Activated B cell treated with CpG ODN at 0.5 μM for 24 hours (primary cell): ENCODE measurements around the gene CFAP221. TPM values are rescaled to one million over a fixed set of nuclear protein-coding genes. Genes with fewer than 3 reads are reported as not detected.

Experiments used
- ATAC-seq: fragments of 200-7000 bp; cut with Tn5 transposase; one replicate; pipeline ENCODE4 v1.10.0; 2021; ENCODE audit warnings: low read depth, mild to moderate bottlenecking, moderate library complexity
- CTCF ChIA-PET: fragments of 350-600 bp; sonication (Branson Sonifier 250); formaldehyde crosslinking; loops from one replicate; lab custom pipeline; 2021; ENCODE audit warnings: antibody characterized with exemption; lab: Charles Lee
- POLR2A ChIA-PET: fragments of 350-600 bp; sonication (Branson Sonifier 250); formaldehyde crosslinking; loops from one replicate; lab custom pipeline; 2021; ENCODE audit warnings: antibody characterized with exemption; lab: Charles Lee
- DNase-seq: peaks from one replicate; pipeline ENCODE4 v3.0.0; 2022
- H3K27ac Mint-ChIP-seq: one replicate; pipeline ENCODE4 v1.8.0; 2020; ENCODE audit warnings: mixed read lengths
- H3K27me3 Mint-ChIP-seq: one replicate; pipeline ENCODE4 v1.8.0; 2021; ENCODE audit warnings: mixed read lengths
- H3K36me3 Mint-ChIP-seq: one replicate; pipeline ENCODE4 v1.8.0; 2021; ENCODE audit warnings: low read depth, mixed read lengths
- H3K4me1 Mint-ChIP-seq: one replicate; pipeline ENCODE4 v1.8.0; 2021; ENCODE audit warnings: mixed read lengths
- H3K4me3 Mint-ChIP-seq: one replicate; pipeline ENCODE4 v1.8.0; 2020; ENCODE audit warnings: mild to moderate bottlenecking, mixed read lengths
- H3K9me3 Mint-ChIP-seq: one replicate; pipeline ENCODE4 v1.8.0; 2020; ENCODE audit warnings: mixed read lengths
- CTCF ChIP-seq: fragments of 200-600 bp; IDR thresholded peaks from one replicate; pipeline ENCODE4 v1.8.0; 2022; ENCODE audit warnings: antibody characterized with exemption, mild to moderate bottlenecking
- intact Hi-C: fragments of 100-400 bp; cut with micrococcal nuclease; formaldehyde crosslinking; loops from one replicate; pipeline ENCODE4 v1.15.1; 2024
- total RNA-seq: library from RNA; stranded (reverse); gene quantifications from 2 replicates; pipeline ENCODE4 v1.2.3, GENCODE V29; 2022

Gene CFAP221
- total RNA-seq, 1 donor from 2014 or later, result not detected

DNA sequence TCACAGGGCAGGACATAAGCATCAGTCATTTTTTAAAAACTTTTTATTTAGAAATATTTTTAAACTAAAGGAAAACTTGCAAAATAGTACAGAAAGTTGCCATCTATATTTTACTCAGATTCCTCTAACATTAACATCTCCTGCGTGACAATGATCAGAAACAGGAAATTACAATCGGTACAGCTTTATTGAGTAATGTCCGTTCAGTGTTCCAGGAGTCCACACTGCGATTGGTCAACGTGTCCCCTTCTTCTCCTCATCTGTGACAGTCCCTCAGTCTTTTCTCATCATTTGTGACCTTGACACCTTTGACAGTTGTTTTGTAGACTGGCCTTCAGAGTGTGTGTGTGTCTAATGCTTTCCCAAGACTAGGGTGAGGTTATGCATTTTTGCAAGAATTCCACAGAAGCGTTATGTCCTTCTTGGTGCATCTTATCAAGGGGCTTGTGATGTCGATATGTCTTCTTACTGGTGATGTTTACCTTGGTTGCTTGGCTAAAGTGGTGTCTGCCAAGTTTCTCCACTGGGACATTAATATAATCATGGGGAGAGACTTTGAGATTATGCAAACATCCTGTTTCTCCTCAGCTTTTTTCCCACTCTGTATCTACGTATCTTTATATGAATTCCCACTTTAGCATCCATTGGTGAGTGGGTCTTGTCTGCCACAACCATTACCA lies 113.4 kb downstream of the CFAP221 start:
- ATAC-seq (no peak), DNase-seq (no peak)
- no peak for TF ChIP-seq CTCF
- ChIA-PET CTCF (interaction anchor here (1.0 to 10.4 kb wide), 4 partner anchors 10 to 519 kb away, joined by 3 to 141 read pairs (median 6); no protein-coding TSS in a partner anchor), POLR2A (no interaction called here)
- peaks cover 9% of the 10 kb centered on the region for H3K27me3 Mint-ChIP-seq
- no peak overlapping the region for H3K4me3 Mint-ChIP-seq
- no peaks in the 10 kb centered on the region for H3K4me1 Mint-ChIP-seq
- H3K36me3 Mint-ChIP-seq, result no peaks in the 10 kb centered on the region
- H3K27ac Mint-ChIP-seq, result no peak overlapping the region
- intact Hi-C loops, result no loop called here
- no peaks in the 10 kb centered on the region for H3K9me3 Mint-ChIP-seq

DNA sequence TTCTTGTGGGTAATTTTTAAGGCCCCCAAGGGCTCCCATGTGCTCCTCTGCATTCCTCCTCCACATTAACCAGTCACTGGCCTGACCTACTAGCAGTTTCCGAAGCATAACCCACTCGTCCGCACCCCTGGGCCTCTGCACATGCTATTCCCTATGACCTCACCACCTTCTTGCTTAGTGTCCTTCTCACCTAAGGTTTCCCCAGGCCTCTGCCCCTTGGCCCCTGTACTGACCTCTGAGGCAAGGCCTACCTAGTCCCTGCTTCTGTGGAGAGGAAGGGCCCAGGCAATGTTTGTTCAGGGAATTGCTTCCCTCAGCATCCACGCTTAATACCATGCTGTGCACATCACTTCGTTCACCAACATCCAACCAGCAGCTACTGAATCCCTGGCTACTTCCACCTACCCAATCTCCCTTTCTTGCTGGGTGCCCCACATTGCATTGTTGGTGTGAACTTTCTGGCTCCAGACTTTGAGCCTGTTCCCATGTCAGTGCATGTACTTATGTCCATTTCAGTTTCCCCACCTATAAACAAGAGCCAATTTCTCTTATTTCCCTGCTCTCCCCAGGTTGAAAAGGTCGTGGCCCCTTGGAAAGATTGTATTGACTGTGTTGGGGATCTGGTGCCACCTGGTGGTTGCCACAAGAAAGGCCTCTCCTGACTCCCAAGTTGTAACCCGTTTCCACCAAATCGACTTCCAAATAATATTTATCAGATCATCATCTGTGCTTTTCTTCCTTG lies 115.5 kb downstream of the CFAP221 start:
- peak; percentile 56 for TF ChIP-seq CTCF
- H3K27ac Mint-ChIP-seq, result no peak overlapping the region
- no peak overlapping the region for H3K4me3 Mint-ChIP-seq
- H3K4me1 Mint-ChIP-seq, result no peaks in the 10 kb centered on the region
- peak; percentile 61 for ATAC-seq
- H3K27me3 Mint-ChIP-seq, result peaks cover 19% of the 10 kb centered on the region
- intact Hi-C loops, result loop anchor here (1.0 kb wide), 3 partner anchors 18 to 252 kb away; no protein-coding TSS in a partner anchor
- POLR2A ChIA-PET, result no interaction called here
- CTCF ChIA-PET, result interaction anchor here (0.5 to 10.4 kb wide), 3 partner anchors 10 to 778 kb away, joined by 3 to 141 read pairs (median 3); no protein-coding TSS in a partner anchor
- no peaks in the 10 kb centered on the region for H3K36me3 Mint-ChIP-seq
- DNase-seq, result no peak
- no peaks in the 10 kb centered on the region for H3K9me3 Mint-ChIP-seq

- DNase-seq (no peak), ATAC-seq (no peak)
- Mint-ChIP-seq H3K9me3 (no peaks in the 10 kb centered on the region), H3K4me3 (no peak overlapping the region), H3K27ac (no peak overlapping the region), H3K36me3 (no peaks in the 10 kb centered on the region), H3K27me3 (peaks cover 23% of the 10 kb centered on the region), H3K4me1 (no peaks in the 10 kb centered on the region)
- ChIA-PET CTCF (interaction anchor here (0.5 to 10.4 kb wide), 5 partner anchors 13 to 779 kb away, joined by 3 to 141 read pairs (median 3); no protein-coding TSS in a partner anchor), POLR2A (no interaction called here)
- TF ChIP-seq CTCF, result no peak
- intact Hi-C loops, result loop anchor here (1.0 kb wide), 3 partner anchors 19 to 253 kb away; no protein-coding TSS in a partner anchor
Measured at GRCh38 chr2:119660343-119660658, 116.1 kb downstream of the CFAP221 start.

DNA sequence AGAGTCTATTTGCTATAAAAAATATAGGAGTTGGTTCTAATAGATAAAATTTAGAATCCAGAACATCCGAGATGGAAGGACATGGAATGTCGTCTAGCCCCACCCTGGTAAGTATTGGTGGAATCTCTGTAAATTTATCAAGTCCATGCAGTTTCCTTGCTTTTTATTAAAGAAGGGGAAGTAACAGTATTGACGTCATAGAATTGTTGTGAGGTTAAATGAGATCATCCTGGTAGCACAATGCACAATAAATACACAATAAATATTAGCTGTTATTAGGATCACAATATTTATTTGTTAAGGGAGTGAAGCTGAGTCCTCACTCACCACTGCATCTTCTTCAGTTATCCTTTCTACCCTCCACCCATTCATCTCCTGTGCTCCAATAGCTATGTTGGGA lies 118.0 kb downstream of the CFAP221 start:
- Mint-ChIP-seq H3K9me3 (no peaks in the 10 kb centered on the region), H3K4me3 (no peak overlapping the region), H3K27me3 (peaks cover 24% of the 10 kb centered on the region), H3K27ac (no peak overlapping the region), H3K4me1 (no peaks in the 10 kb centered on the region), H3K36me3 (no peaks in the 10 kb centered on the region)
- ChIA-PET POLR2A (no interaction called here), CTCF (interaction anchor here (10.4 kb wide), 1 partner anchor 21 kb away, joined by 141 read pairs; no protein-coding TSS in a partner anchor)
- DNase-seq, result no peak
- no peak for TF ChIP-seq CTCF
- intact Hi-C loops, result no loop called here
- no peak for ATAC-seq

DNA sequence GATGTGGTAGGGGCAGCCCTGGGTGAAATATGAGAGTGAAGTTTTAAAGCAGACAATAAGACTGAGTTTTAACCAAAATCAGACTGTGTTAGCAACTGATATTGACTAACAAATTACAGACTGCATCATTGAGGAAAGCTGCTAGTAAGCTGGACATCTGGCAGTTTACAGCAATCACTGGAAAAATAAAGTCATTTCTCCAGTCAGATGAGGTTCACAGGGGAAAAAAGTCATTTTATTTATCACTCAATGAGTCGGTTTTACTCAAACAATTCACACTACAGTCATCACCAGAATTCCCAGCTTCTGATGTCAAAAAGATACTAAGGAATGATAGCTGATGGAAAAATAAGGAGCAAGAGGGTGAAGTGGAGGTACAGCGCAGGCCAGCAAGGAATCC lies 124.3 kb downstream of the CFAP221 start:
- peaks cover 14% of the 10 kb centered on the region for H3K27me3 Mint-ChIP-seq

More for the DNA sequence above, 124.3 kb downstream of the CFAP221 start:
- ATAC-seq (no peak), DNase-seq (no peak)
- Mint-ChIP-seq H3K27ac (no peak overlapping the region), H3K36me3 (no peaks in the 10 kb centered on the region), H3K9me3 (no peaks in the 10 kb centered on the region), H3K4me3 (no peak overlapping the region), H3K4me1 (no peaks in the 10 kb centered on the region)
- ChIA-PET POLR2A (no interaction called here), CTCF (no interaction called here)
- TF ChIP-seq CTCF, result no peak
- intact Hi-C loops, result no loop called here
